Stimulated activated CD4-positive, alpha-beta T cell treated with anti-CD3 and anti-CD28 coated beads, Interleukin-15, amount 100 ng/mL, for 48 hours (primary cell): ENCODE results near the gene MED29.

Experiments
- DNase-seq, 2 donors: peaks; one replicate each; pipeline ENCODE4 v3.0.0-alpha.2; 2020; ENCODE audit warnings: low read depth in 2 of 2

The MED29 gene

DNA sequence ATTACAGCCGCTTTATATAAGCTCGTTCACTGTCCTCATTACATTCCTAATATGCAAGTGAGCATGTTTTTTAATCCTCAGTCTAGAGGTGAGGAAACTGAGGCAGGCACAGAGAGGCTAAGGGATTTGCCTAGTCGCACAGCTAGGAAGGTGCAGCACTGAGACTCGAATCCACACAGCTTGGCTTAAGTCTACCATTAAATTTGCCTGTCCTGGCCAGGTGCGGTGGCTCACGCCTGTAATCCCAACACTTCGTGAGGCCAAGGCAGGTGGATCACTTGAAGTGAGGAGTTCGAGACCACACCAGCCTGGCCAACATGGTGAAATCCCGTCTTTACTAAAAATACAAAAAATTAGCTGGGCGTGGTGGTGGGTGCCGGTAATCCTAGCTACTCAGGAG is 36.5 kb downstream of the MED29 start:
- no peak for DNase-seq

DNA sequence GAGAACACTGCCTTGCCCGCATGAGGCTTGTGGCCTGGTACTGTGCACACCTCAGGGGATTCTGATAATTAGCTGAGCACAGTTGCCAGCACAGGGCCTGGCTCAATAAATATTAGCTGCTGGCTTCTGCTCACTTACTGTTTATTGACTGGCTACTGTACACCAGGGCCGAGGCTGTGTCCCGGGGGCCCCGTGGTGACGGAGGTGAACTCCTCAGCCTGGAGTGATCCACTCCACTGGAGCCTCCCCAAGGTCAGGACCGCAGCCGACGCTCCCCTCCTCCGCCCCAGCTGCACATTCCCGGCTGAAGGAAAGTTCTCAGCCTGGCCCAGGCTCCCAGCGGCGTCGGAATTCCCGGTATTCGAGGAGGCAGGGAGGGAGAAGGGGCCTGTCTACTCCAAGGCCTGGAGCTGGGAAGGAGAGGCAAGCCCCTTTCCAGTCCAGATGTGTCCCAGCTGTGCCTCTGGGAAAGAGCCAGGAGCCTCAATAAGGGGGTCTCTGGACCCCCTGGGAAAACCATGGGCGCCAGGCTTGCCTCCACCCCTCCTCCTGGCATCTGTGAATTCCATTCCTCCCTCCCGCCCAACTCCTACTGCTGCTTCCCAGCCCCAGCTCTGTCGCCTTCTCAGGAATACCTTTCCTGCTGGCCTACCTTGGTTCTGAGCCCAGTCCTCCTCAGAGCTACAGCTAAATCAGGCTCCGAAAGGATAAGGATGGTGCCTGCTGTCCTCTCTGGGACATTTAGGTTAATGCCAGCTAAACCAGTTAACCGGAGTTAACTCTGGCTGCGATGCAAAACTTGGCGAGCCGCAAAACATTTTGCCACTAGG is 37.3 kb downstream of the MED29 start:
- no peak for DNase-seq

DNA sequence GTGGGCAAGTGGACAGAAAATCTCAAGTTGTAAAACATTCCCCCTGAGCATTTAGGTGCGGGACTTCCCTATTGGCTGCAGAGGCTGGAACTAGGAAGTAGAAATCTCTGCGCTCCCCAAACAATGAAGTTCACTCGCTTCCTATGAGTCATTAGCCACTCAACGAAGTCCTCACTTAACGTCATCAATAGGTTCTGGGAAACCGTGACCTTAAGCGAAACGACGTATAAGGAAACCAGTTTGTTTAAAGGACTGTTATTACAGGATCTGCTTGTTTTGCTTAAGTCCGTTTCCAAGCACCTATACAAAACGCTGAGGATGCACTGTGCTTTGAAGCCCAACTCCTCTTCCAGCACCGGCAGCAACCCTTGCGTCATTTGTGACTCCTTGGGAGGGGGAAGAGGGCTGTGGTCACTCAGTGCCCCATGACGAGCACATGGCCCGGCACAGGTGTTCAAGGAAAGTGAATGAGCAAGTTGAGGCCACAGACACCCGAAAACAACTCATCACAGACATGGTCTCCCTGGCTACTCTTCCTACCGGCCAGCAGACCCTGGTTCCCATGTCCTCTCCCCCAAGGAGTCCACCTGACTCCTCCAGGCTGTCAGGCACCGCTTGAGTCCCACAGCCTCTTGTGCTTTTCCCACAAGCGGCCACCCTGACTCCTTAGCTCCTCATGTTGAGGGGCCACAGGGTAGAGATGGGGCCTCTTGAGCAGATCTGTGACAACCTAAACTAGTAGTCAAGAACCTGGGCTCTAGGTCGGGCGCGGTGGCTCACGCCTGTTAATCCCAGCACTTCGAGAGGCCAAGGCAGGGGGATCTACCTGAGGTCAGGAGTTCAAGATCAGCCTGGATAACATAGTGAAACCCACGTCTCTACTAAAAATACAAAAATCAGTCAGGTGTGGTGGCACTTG is 39.8 kb downstream of the MED29 start:
- DNase-seq, result peak in 1 of 2 donors; percentile 61

DNA sequence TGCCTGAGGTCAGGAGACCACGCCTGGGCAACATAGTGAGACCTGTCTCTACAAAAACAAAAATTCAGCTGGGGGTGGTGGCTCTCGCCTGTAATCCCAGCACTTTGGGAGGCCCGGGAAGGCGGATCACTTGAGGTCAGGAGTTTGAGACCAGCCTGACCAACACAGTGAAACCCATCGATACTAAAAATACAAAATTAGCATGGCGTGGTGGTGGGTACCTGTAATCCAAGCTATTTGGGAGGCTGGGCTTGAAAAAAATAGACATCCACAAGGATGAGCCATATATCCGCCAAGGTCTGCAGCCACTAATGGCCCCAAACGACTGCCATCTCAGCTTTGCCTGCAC is 41.5 kb downstream of the MED29 start:
- DNase-seq, result no peak

DNA sequence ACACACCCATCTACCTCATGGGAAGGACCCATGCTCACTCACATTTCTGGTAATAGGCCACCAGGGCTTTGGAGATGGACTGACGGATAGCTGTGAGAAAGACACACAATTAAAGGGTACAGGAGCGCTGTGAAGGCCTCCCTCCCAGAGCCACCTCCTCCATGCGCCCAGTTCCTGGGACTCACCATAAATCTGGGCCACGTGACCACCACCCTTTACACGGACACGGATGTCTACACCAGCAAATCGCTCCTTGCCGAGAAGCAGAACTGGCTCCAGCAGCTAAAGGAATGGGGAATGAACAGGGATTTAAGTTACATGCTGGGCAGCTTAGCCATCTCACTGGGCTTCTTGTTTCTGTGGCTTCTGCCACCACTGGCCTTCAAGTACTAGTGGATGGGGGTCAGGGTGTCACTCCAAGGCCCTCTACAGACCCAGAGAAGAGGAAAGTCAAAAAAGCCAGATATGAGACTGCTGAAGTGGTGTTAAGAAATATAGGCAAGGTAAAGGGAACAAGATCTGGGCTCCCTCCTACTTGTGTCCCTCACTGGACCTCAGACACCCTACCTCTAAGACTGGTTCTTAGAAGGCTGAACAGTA is 42.4 kb downstream of the MED29 start:
- no peak for DNase-seq

DNA sequence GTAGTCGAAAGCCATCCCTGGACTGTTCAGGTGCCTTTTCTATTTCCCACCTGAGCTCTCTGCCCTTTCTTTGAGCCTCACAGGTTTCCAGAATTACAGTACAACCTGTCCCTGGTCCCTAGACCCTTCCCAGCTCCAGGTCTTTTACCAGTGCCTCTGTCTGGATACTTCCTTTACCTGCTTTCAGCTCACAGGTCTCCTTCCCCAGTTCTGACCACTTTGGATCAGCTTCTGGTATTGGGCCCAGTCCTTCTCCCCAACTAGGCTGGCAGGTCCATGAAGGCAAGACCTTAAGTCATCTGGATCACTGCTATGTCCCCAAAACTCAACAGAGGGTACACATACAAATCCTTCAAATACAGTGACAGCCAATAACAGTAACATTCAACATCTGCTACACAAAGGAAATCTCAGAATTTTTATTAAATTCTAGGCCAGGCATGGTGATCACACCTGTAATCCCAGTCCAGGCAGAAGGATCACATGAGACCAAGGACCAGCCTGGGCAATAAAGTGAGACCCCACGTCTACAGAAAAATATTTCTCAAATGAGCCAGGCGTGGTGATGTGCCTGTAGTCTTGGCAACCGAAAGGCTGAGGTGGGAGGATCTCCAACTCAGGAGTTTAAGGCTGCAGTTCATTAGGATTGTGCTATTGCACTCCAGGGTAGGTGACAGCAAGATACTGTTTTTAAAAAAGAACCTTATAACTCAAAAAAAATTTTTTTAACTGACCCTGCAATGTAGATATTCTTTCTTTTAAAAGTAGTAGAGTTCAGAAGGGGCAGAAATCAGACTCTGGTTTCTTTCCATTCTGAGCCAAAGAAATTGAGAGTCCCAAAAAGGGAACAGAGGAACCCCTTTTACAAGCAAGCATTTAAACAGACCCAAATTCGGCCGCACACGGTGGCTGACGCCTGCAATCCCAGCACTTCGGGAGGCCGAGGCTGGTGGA is 43.2 kb downstream of the MED29 start:
- DNase-seq, result no peak

DNA sequence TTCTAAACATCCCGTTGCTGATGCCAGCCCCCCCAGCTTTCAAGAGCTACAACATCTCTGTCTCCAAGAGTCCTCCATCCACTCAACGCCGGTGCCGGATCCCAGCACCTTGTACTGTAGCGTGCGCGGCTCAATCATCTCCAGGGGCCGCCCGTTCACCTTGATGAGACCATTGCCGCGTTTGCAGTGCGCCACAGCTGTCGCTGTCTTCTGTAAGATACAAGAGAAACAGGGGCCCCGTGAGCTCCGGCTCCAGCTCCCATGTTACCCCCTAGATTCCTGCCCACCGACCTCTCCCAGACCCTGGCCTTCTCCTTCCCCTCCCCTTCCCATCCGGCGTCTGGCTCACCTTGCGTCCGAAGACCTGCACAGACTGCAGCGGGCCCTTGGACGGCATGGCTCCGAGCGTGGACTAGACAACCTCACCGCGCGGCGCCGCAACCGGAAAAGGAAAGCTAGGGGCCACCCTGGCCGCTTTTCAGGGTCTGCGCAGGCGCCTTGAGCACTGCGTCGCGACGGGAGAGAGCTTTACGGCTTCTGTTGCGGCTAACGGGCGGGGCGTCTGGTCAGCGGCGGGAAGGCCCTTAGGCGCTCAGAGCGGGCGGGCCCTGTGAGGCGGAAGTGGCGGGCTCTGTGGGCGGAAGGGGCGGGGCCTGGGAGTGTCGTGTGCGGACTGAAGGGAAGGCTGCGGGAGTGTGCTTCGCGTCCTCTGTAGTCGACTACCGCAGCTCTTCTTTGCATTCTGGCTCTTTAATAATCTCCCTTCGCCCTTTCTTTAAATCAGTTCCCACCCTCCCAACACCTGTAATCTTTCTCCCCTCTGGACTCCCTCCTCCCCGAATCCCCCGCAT is 44.5 kb downstream of the MED29 start, which contains the start of gene RPS16:
Gene RPS16 (minus strand): TSS at position 451 of the 851 bp plus-strand sequence. CDS start 54 bp downstream, at position 397.
- DNase-seq, result peak; percentile 99 to 100

DNA sequence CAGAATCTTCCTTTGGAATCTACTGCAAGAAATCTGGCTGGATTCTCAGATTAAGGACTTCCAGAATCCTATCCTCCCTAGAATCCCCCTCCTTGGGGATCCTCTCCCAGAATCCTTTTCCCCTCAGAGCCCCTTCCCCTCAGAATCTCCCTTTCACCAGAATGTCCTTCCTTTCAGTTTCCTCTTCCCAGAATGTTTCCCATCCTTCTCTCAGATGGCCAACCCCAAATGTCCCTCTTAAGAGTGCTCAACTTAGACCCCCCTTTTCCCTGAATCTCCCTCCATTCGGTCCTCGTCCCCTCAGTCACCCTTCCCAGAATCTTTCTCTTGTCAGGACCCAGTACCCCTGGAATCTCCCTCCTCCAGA is 45.2 kb downstream of the MED29 start:
- no peak for DNase-seq

DNA sequence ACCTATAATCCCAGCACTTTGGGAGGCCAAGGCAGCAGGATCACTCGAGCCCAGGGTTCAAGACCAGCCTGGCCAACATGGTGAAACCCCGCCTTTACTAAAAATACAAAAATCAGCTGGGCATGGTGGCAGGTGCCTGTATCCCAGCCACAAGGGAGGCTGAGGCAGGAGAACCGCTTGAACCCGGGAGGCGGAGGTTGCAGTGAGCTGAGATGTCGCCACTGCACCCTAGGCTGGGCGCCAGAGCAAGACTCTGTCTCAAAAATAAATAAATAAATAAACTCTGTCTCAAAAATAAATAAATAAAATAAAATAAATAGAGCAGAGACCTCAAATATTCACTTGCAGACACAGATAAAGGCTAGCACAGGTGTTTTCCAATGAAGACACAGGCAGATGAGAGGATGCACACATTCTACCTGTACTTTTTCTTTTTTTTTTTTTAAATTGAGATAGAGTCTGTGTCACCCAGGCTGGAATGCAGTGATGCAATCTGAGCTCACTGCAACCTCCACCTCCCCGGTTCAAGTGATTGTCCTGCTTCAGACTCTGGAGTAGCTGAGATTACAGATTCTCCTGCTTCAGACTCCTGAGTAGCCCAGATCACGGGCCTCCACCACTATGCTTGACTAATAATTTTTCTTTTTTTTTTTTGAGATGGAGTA is 47.2 kb downstream of the MED29 start:
- DNase-seq, result no peak

DNA sequence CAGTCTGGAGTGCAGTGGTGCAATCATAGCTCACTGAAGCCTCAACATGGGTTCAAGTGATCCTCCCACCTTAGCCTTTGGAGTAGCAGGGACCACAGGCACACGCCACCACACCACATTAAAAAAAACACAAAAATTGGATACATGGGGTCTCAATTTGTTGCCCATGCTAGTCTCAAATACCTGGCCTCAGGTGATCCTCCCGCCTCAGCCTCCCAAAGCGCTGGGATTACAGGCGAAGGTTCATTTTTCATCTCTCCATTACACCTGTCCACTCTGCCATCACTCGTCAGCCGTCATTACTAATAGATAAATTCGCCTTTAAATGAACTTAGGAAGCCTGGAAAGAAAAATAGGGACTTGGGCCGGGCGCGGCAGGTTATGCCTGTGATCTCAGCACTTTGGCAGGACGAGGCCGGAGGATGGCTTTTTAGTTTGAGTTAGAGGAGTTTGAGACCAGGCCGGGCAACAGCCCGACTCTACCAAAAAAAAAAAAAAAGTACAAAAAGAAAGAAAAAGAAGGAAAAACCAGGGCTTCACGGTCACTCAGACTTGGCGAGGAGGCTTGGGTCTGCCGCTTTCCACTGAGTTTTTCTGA is 53.5 kb downstream of the MED29 start:
- no peak for DNase-seq

DNA sequence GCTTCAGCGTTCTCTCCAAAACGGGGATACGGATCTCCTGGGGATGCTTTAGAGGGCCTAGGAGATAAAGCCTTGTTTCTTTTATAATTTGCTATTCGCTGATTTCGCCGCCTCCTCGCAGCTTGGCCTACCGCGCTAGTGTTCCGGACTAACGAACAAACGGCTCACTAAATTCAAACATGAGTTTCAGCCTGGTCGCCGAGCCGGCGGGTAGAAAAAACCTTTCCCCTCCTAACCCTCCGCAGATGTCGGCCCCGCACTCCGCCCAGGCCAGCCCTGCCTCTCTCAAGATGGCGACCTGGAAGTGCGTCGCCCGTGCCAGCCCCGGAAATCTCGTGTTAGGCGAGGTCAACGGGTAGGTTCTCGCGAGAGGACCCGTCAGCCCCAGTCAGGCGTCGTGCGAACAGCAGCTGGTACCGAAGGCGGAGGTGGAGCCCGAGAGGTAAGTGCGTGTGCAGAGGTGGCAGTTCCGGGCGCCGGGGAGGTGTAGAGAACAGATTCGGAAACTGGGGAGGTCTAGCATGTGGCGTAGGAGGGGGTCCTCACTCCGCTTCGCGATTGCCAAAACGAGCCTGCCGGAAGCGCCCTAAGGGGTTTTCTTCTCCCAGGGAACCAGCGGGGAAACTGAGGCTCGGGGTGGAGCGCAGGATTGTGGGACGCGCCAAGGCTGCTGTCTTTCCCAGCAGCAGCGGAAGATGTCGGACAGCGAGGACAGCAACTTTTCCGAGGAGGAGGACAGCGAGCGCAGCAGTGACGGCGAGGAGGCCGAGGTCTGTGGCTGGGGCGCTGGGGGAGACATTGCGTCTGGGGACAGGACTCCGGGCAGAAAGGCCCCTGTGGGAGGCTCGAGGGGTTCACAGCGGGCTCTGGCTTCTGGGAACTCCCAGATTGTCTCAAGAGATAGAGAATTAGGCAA is 54.3 kb downstream of the MED29 start, which contains the start of gene SUPT5H:
Gene SUPT5H (plus strand): TSS at position 387 of the 916 bp plus-strand sequence. CDS start 309 bp downstream, at position 696.
- peak; percentile 97 to 98 for DNase-seq

DNA sequence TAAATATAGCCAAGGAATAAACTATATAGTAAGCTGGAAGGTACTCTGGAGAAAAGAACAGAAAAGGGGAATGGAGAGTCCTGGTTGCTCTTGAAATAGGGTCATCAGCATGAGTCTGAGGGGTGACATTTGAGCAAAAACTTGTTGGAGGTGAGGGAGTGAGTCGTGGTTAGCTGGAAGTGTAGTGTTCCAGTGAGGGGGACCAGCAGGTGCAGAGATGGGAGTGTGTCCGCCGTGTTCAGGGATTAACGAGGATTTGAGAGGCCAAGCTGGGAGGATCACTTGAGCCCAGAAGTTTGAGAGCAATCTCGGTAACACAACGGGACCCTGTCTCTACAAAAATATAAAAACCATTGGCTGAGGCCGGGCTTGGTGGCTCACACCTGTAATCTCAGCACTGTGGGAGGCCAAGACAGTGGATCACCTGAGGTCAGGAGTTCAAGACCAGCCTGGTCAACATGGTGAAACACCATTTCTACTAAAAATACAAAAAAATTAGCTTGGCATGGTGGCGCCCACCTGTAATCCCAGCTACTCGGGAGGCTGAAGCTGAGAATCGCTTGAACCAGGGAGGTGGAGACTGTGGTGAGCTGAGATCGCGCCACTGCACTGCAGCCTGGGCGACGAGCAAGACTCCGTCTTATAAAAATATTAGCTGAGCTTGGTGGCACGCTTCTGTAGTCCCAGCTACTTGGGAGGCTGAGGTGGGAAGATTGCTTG is 55.3 kb downstream of the MED29 start:
- DNase-seq, result no peak

DNA sequence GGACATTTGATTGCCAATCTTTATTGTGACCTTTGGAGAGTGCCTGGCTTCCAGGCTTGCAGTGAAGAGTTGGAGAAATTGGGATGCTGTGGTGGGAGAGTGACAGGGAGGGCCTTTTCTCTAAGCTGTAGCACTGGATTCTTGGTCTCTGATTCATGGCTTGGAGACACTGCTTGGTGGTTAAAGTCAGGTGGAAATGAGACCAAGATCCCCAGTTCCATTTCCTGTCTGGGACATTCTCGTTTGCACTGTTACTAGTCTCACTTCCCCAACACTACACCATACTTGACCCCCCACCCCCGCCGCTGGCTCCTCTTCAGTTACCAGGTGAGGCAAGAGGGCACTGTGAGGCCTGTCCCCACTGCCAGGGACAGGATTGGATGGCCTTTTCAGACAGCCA is 57.1 kb downstream of the MED29 start:
- no peak for DNase-seq

DNA sequence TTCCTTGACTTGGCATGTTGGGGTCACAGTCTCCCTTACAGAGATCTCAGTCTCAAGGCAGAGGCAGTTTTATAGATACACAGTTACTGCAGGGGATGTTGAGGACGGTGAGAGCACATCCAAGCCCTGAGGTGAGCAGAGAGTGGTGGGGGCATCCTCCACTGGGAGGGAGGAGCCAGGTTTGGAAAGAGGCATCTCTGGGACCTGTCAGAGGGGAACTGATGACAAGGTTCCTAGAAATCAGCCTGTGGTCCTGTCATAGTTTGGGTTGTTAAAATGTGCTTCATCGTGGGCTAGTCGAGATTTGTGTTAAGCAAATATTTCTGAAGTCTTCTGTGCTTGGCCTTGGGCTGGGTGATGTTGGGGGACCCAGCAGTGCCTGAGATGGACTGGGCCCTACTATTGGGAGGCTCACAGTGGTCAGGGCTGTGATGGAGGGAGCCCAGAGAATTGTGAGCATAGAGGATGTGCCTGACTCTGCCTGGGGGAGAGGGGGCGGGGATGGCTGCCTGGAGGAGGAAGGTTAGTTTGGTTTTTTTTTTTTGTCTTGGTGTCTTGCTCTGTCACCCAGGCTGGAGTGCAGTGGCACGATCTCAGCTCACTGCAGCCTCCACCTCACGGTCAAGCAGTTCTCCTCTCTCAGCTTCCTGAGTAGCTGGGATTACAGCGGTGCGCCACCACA is 58.1 kb downstream of the MED29 start:
- no peak for DNase-seq
